Endodermal cell (in vitro differentiated cells): ENCODE results near the gene HBS1L. TPM values are rescaled to one million over a fixed set of nuclear protein-coding genes. Genes with fewer than 3 reads are reported as not detected.
A peak's percentile ranks its signal among the peaks of the same experiment; 100 is the strongest.

Experiments
- DNase-seq: peaks from one replicate; pipeline ENCODE4 v3.0.0-alpha.2; 2017
- H3K27ac ChIP-seq: 2 replicates; pipeline ENCODE4 v1.5.1; 2013; ENCODE audit warnings: mild to moderate bottlenecking, low read depth, low read length, moderate library complexity
- H3K27me3 ChIP-seq: 2 replicates; pipeline ENCODE4 v1.6.1; 2013; ENCODE audit warnings: mild to moderate bottlenecking, low read length, moderate library complexity; ENCODE audit not compliant: insufficient read depth, control insufficient read depth, poor library complexity, severe bottlenecking
- H3K36me3 ChIP-seq: 2 replicates; pipeline ENCODE4 v1.7.0; 2013; ENCODE audit warnings: mild to moderate bottlenecking, low read length, moderate library complexity; ENCODE audit not compliant: control insufficient read depth, insufficient read depth
- H3K4me1 ChIP-seq: one replicate; pipeline ENCODE4 v1.7.0; 2013; ENCODE audit warnings: low read length; ENCODE audit not compliant: control insufficient read depth, insufficient read depth
- H3K4me3 ChIP-seq: 2 replicates; pipeline ENCODE4 v1.5.1; 2013; ENCODE audit warnings: mild to moderate bottlenecking, low read length, moderate library complexity
- H3K9ac ChIP-seq: 2 replicates; pipeline ENCODE4 v1.6.1; 2013; ENCODE audit warnings: mild to moderate bottlenecking, low read length, moderate library complexity; ENCODE audit not compliant: poor library complexity, severe bottlenecking; ENCODE audit errors: extremely low read depth
- H3K9me3 ChIP-seq: 2 replicates; pipeline ENCODE4 v1.6.1; 2013; ENCODE audit warnings: mild to moderate bottlenecking, low read length, moderate library complexity; ENCODE audit not compliant: control insufficient read depth
- H3K27ac Mint-ChIP-seq: 2 replicates; pipeline ENCODE4 v1.8.0; 2020; ENCODE audit warnings: mixed read lengths
- H3K27me3 Mint-ChIP-seq: 2 replicates; pipeline ENCODE4 v1.8.0; 2021; ENCODE audit warnings: mild to moderate bottlenecking, mixed read lengths; ENCODE audit not compliant: insufficient read depth
- H3K36me3 Mint-ChIP-seq: 2 replicates; pipeline ENCODE4 v1.8.0; 2020; ENCODE audit warnings: low read depth, mixed read lengths
- H3K4me1 Mint-ChIP-seq: 2 replicates; pipeline ENCODE4 v1.8.0; 2020; ENCODE audit warnings: mixed read lengths
- H3K4me3 Mint-ChIP-seq: 2 replicates; pipeline ENCODE4 v1.8.0; 2020; ENCODE audit warnings: mild to moderate bottlenecking, moderate library complexity, mixed read lengths
- H3K9me3 Mint-ChIP-seq: 2 replicates; pipeline ENCODE4 v1.8.0; 2020; ENCODE audit warnings: mild to moderate bottlenecking, mixed read lengths
- CTCF ChIP-seq: fragments of 200-600 bp; sonication (generic); conservative IDR thresholded peaks from 2 replicates; pipeline ENCODE4 v1.5.0; 2021; ENCODE audit warnings: antibody characterized with exemption, mild to moderate bottlenecking
- WGBS, 2 experiments: methylation state at CpG; one replicate each; pipeline versions ENCODE4 v1.1.5 to v1.1.7; 2013; ENCODE audit warnings: missing lambda C conversion rate in 2 of 2, mixed read lengths in 1 of 2; ENCODE audit not compliant: insufficient coverage in 1 of 2, insufficient read length in 1 of 2; 5-methylcytosine and 5-hydroxymethylcytosine counted together
- total RNA-seq, 2 donors: library from RNA; stranded (reverse); fragmentation: NEBNext Ultra II Directional in 1 of 2; extraction: Animal tissue kit (Norgen Biotek cat#: 25700) in 1 of 2; gene quantifications; 2 replicates in 1 of 2; 3 replicates in 1 of 2; pipeline ENCODE4 v1.2.1, GENCODE V29; 2021

The HBS1L gene
- total RNA-seq, 2 donors from 2014 or later = 106 to 122 TPM

GRCh38 chr6:135066397-135066796 lies 11.8 kb upstream of the HBS1L start:
- H3K4me1 ChIP-seq = peaks cover 5% of the 10 kb centered on the region
- 96 to 100% methylated on average over 1 of the region's 2 CpGs for WGBS, 2 experiments
- Mint-ChIP-seq H3K4me3 (no peak overlapping the region), H3K27me3 (no peaks in the 10 kb centered on the region), H3K27ac (no peak overlapping the region), H3K36me3 (no peaks in the 10 kb centered on the region), H3K9me3 (no peaks in the 10 kb centered on the region), H3K4me1 (peaks cover 11% of the 10 kb centered on the region)
- no peak for DNase-seq
- no peak for TF ChIP-seq CTCF
- no peak overlapping the region for H3K9ac ChIP-seq
- no peaks in the 10 kb centered on the region for H3K9me3 ChIP-seq
- H3K27ac ChIP-seq = no peak overlapping the region
- H3K27me3 ChIP-seq = no peaks in the 10 kb centered on the region
- no peak overlapping the region for H3K4me3 ChIP-seq
- H3K36me3 ChIP-seq = no peaks in the 10 kb centered on the region

- no peaks in the 10 kb centered on the region for H3K36me3 Mint-ChIP-seq
- no peaks in the 10 kb centered on the region for H3K9me3 ChIP-seq
- peaks cover 20% of the 10 kb centered on the region for H3K4me1 Mint-ChIP-seq
- peaks cover 5% of the 10 kb centered on the region for H3K4me1 ChIP-seq
- H3K27me3 ChIP-seq = no peaks in the 10 kb centered on the region
- no peak overlapping the region for H3K27ac Mint-ChIP-seq
- H3K9ac ChIP-seq = no peak overlapping the region
- DNase-seq = no peak
- no peaks in the 10 kb centered on the region for H3K27me3 Mint-ChIP-seq
- 80 to 97% methylated on average over 1 of the region's 1 CpG for WGBS, 2 experiments
- H3K4me3 ChIP-seq = no peak overlapping the region
- TF ChIP-seq CTCF = no peak
- no peaks in the 10 kb centered on the region for H3K9me3 Mint-ChIP-seq
- H3K4me3 Mint-ChIP-seq = no peak overlapping the region
- no peaks in the 10 kb centered on the region for H3K36me3 ChIP-seq
- H3K27ac ChIP-seq = no peak overlapping the region
Observed at GRCh38 chr6:135064586-135064985, 10.0 kb upstream of the HBS1L start.

- 87% methylated on average over 2 of the region's 3 CpGs; no CpG with 5 or more reads in 1 of the 2 experiments for WGBS, 2 experiments
- Histone ChIP-seq H3K9ac (no peak overlapping the region), H3K27me3 (no peaks in the 10 kb centered on the region), H3K4me1 (peaks cover 5% of the 10 kb centered on the region), H3K27ac (no peak overlapping the region), H3K36me3 (no peaks in the 10 kb centered on the region), H3K4me3 (peak overlapping the region; percentile 35), H3K9me3 (no peaks in the 10 kb centered on the region)
- no peaks in the 10 kb centered on the region for H3K9me3 Mint-ChIP-seq
- H3K4me3 Mint-ChIP-seq = no peak overlapping the region
- no peaks in the 10 kb centered on the region for H3K27me3 Mint-ChIP-seq
- H3K27ac Mint-ChIP-seq = no peak overlapping the region
- TF ChIP-seq CTCF = no peak
- no peak for DNase-seq
- H3K36me3 Mint-ChIP-seq = no peaks in the 10 kb centered on the region
- H3K4me1 Mint-ChIP-seq = peaks cover 20% of the 10 kb centered on the region
Observed at GRCh38 chr6:135063926-135064325, 9.3 kb upstream of the HBS1L start.
